OCI-LY1 (cell line): Measurements from ENCODE around the gene CAMK2D.

Experiments
- EZH2 ChIP-seq: fragments of 200-600 bp; sonication (generic), shearing (Covaris generic); IDR thresholded peaks from 2 replicates; pipeline ENCODE4 v1.8.0; 2017; ENCODE audit warnings: borderline replicate concordance, mixed run types, mild to moderate bottlenecking, antibody characterized with exemption, low read length, moderate library complexity, mixed read lengths
- TF ChIP-seq, protein P1 (sequence below): fragments of 200-600 bp; sonication (generic), shearing (Covaris generic); IDR thresholded peaks from 2 replicates; pipeline ENCODE4 v1.5.1; 2017; ENCODE audit warnings: mild to moderate bottlenecking, antibody characterized with exemption, low read length, moderate library complexity, mixed read lengths

DNA sequence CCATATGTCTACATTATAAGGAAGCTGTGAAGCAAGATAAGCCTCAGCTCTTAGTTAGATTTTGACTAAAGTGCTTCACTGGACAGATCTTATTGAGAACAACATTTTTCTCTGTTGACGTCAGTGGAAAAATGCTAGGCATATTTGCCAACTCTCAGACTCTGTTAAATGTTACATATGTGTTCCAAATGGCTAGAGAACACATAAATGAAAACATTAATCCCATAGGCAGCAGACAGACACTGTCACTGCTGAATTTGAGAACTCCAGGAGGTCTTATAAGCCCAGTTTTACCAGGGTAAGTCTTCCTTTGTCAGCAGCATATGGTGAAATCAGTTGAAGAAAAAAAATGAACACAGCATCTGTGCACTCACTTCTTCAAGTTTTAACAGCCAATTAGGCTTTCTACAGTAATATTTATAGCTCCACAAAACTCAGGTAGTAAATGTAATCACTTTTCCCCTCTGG lies 186.9 kb downstream of the CAMK2D start:
- TF ChIP-seq, protein P1, sequence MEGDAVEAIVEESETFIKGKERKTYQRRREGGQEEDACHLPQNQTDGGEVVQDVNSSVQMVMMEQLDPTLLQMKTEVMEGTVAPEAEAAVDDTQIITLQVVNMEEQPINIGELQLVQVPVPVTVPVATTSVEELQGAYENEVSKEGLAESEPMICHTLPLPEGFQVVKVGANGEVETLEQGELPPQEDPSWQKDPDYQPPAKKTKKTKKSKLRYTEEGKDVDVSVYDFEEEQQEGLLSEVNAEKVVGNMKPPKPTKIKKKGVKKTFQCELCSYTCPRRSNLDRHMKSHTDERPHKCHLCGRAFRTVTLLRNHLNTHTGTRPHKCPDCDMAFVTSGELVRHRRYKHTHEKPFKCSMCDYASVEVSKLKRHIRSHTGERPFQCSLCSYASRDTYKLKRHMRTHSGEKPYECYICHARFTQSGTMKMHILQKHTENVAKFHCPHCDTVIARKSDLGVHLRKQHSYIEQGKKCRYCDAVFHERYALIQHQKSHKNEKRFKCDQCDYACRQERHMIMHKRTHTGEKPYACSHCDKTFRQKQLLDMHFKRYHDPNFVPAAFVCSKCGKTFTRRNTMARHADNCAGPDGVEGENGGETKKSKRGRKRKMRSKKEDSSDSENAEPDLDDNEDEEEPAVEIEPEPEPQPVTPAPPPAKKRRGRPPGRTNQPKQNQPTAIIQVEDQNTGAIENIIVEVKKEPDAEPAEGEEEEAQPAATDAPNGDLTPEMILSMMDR, result no peak
- no peak for TF ChIP-seq EZH2
